Measurements from ENCODE around the gene GOLGA2. TPM values are rescaled to one million over a fixed set of nuclear protein-coding genes. Genes with fewer than 3 reads are reported as not detected.

Gene GOLGA2
- total RNA-seq (91.9 TPM), polyA plus RNA-seq (ENCODE audit: insufficient read depth in 1 of 8, insufficient read length in 8 of 8, low replicate concordance in 1 of 8) (100 to 1,000 TPM in 3 of 8 donors, 10 to 100 TPM in 5; 78.6 to 109 (median 90.5) TPM)
- long read RNA-seq, donor 1, partial matches to known transcripts: 0 of 9 reads
- long read RNA-seq, donor 1, other reads (novel, unspliced or antisense): 9 of 9 reads
- long read RNA-seq, donor 2, partial matches to known transcripts: 0 of 1 reads
- long read RNA-seq, donor 2, other reads (novel, unspliced or antisense): 0 of 1 reads
- long read RNA-seq, donor 3, partial matches to known transcripts: 37 of 58 reads
- long read RNA-seq, donor 3, other reads (novel, unspliced or antisense): 19 of 58 reads
- long read RNA-seq, donor 4: 0 reads
- long read RNA-seq, donor 5, partial matches to known transcripts: 100 of 118 reads
- long read RNA-seq, donor 5, other reads (novel, unspliced or antisense): 16 of 118 reads
- long read RNA-seq, donor 6, partial matches to known transcripts: 12 of 53 reads
- long read RNA-seq, donor 6, other reads (novel, unspliced or antisense): 40 of 53 reads
- long read RNA-seq, donor 7, partial matches to known transcripts: 5 of 7 reads
- long read RNA-seq, donor 7, other reads (novel, unspliced or antisense): 0 of 7 reads
- long read RNA-seq, donor 8, partial matches to known transcripts: 14 of 32 reads
- long read RNA-seq, donor 8, other reads (novel, unspliced or antisense): 17 of 32 reads
- long read RNA-seq, donor 9, partial matches to known transcripts: 5 of 8 reads
- long read RNA-seq, donor 9, other reads (novel, unspliced or antisense): 0 of 8 reads
- long read RNA-seq, donor 10, partial matches to known transcripts: 0 of 2 reads
- long read RNA-seq, donor 10, other reads (novel, unspliced or antisense): 0 of 2 reads
- long read RNA-seq, donor 11, partial matches to known transcripts: 0 of 1 reads
- long read RNA-seq, donor 11, other reads (novel, unspliced or antisense): 0 of 1 reads

DNA sequence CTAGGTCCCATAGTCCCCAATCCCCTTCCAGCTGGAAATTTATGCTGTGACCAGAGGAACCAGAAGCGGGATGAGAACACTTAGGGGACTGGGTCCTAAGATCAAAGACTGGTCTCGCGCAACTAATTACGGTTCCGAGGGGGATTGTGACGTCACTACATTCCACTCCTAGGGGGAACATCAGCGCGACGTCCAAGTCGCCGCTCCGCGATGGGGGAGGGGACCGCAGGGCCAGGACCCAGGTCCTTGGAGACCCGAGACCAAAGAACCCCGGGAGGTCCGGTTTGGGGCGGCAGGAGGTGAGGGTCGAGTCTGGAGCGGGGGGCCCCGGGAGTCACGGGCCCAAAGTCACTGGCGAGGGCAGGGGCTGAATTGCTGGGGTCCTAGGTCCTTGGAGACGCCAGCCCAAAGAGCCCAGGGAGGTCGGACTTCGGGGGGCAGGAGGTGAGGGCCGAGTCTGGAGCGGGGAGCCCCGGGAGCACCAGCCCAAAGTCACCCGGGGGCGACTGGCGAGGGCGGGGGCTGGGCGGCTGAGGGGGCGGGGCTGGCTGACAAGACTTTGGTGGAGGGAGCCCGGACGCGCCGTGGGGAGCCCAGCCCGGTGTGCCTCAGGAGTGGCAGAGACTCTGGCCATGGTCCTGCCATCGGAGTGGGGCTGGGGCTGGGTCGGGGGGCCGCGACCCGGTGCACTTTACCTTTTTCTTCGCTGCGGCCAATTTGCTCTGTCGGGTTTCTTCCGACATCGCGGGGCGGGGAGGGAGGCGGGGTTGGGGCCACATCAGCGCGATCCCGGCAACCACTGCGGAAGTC is at the start of gene GOLGA2:
GOLGA2 (minus strand) TSS at position 810 of the 810 bp plus-strand sequence; CDS start at position 779, 31 bp downstream.
- H3K9me3 ChIP-seq (replicated peaks; ENCODE audit: control insufficient read depth, low read depth, low read length): no peaks in the 10 kb centered on the region
- H3K27me3 ChIP-seq (ENCODE audit: control insufficient read depth, insufficient read depth, low read length): no peaks in the 10 kb centered on the region
- peak; percentile 65 for DNase-seq
- H3K4me3 ChIP-seq (ENCODE audit: low read length): peak within 1 kb of the TSS; percentile 97
- WGBS (ENCODE audit: insufficient coverage): under 1% methylated on average over 53 of the region's 57 CpGs
- H3K36me3 ChIP-seq (ENCODE audit: control insufficient read depth, insufficient read depth, low read length): peaks cover 30% of the 10 kb centered on the region
- H3K27ac ChIP-seq (ENCODE audit: low read length): peak within 1 kb of the TSS; percentile 93
- H3K4me1 ChIP-seq (ENCODE audit: control insufficient read depth, insufficient read depth, low read length): peaks cover 22% of the 10 kb centered on the region

DNA sequence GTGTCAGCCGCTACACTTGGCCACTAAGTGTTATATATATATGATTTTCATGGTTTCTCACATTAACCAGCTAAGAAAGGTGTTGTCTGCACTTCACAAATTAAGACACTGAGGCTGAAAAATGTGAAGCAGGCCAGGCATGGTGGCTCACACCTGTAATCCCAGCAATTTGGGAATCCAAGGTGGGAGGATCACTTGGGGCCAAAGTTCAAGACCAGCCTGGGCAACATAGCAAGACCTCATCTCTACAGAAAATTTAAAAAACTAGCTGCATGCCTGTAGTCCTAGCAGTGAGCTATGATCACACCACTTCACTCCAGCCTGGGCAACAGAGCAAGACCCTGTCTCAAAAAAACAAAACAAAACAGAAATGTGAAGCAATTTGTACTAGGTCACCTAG is 48.6 kb upstream of the GOLGA2 start:
- DNase-seq: no peak
- H3K36me3 ChIP-seq (ENCODE audit: control insufficient read depth, insufficient read depth, low read length): peaks cover 48% of the 10 kb centered on the region
- H3K4me1 ChIP-seq (ENCODE audit: control insufficient read depth, insufficient read depth, low read length): peaks cover 18% of the 10 kb centered on the region
- H3K9me3 ChIP-seq (replicated peaks; ENCODE audit: control insufficient read depth, low read depth, low read length): no peaks in the 10 kb centered on the region
- no peaks in the 10 kb centered on the region for H3K27me3 ChIP-seq (ENCODE audit: control insufficient read depth, insufficient read depth, low read length)
- H3K27ac ChIP-seq (ENCODE audit: low read length): no peak overlapping the region
- H3K4me3 ChIP-seq (ENCODE audit: low read length): no peak overlapping the region
- no CpG with 5 or more reads among the region's 1 CpG for WGBS (ENCODE audit: insufficient coverage)

DNA sequence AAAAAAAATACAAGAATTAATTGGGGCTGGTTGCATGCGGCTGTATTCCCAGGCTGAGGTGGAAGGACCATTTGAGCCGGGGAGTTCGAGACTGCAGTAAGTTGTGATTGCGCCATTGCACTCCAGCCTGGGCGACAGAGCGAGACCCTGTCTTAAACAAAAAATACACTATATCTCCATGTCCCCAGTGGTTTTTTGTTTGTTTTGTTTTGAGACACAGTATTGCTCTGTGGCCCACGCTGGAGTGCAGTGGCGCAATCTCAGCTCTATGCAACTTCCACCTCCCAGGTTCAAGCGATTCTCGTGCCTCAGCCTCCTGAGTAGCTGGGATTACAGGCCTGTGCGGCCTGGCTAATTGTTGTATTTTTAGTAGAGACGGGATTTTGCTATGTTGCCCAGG is 48.0 kb upstream of the GOLGA2 start:
- Histone ChIP-seq H3K27ac (ENCODE audit: low read length) (no peak overlapping the region), H3K4me1 (ENCODE audit: control insufficient read depth, insufficient read depth, low read length) (peaks cover 18% of the 10 kb centered on the region), H3K9me3 (replicated peaks; ENCODE audit: control insufficient read depth, low read depth, low read length) (no peaks in the 10 kb centered on the region), H3K36me3 (ENCODE audit: control insufficient read depth, insufficient read depth, low read length) (peaks cover 45% of the 10 kb centered on the region), H3K4me3 (ENCODE audit: low read length) (peak overlapping the region; percentile 98), H3K27me3 (ENCODE audit: control insufficient read depth, insufficient read depth, low read length) (no peaks in the 10 kb centered on the region)
- no peak for DNase-seq
- WGBS (ENCODE audit: insufficient coverage): 84% methylated on average over 2 of the region's 12 CpGs

DNA sequence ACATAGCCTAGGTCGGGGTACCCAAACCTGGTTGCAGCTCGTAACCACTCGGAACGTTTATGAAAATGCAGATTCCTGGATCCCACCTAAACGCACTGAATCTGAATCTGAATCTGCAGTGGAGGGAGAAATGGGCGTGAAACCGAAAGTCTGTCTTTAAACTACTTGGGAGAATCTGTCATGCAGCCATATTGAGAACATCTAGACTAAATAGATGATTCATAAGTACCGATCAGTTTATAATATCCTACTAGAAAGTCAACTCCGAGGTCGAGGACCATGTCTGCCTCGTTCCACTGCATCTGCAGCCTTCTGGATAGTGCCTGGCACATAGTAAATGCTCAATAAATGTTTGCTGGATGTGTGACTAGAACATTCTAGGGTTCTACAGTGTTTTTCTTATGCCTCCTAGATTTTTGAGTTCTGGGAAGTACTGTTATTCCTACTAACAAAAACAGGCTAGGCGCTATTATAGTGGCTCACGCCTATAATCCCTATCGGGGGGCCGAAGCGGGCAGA is 47.5 kb upstream of the GOLGA2 start:
- WGBS (ENCODE audit: insufficient coverage): 0% methylated on average over 3 of the region's 16 CpGs
- Histone ChIP-seq H3K4me3 (ENCODE audit: low read length) (peak overlapping the region; percentile 98), H3K27ac (ENCODE audit: low read length) (peak overlapping the region; percentile 99), H3K36me3 (ENCODE audit: control insufficient read depth, insufficient read depth, low read length) (peaks cover 45% of the 10 kb centered on the region), H3K27me3 (ENCODE audit: control insufficient read depth, insufficient read depth, low read length) (no peaks in the 10 kb centered on the region), H3K4me1 (ENCODE audit: control insufficient read depth, insufficient read depth, low read length) (peaks cover 18% of the 10 kb centered on the region), H3K9me3 (replicated peaks; ENCODE audit: control insufficient read depth, low read depth, low read length) (no peaks in the 10 kb centered on the region)
- peak; percentile 22 for DNase-seq

- Histone ChIP-seq H3K36me3 (ENCODE audit: control insufficient read depth, insufficient read depth, low read length) (peaks cover 44% of the 10 kb centered on the region), H3K4me1 (ENCODE audit: control insufficient read depth, insufficient read depth, low read length) (peaks cover 18% of the 10 kb centered on the region), H3K9me3 (replicated peaks; ENCODE audit: control insufficient read depth, low read depth, low read length) (no peaks in the 10 kb centered on the region), H3K4me3 (ENCODE audit: low read length) (peak within 1 kb of the TSS; percentile 98), H3K27me3 (ENCODE audit: control insufficient read depth, insufficient read depth, low read length) (no peaks in the 10 kb centered on the region), H3K27ac (ENCODE audit: low read length) (peak within 1 kb of the TSS; percentile 99)
- WGBS (ENCODE audit: insufficient coverage): 0% methylated on average over 83 of the region's 83 CpGs
- DNase-seq: peak; percentile 99
Observed at GRCh38 chr9:128322404-128323211, 46.8 kb upstream of the GOLGA2 start, which contains the start of the genes COQ4 and TRUB2. Gene COQ4 (plus strand): TSS chr9:128322839. CDS start chr9:128322859, 20 bp downstream. Gene TRUB2 (minus strand): TSS chr9:128322447. CDS start chr9:128322408, 39 bp downstream.

GRCh38 chr9:128321879-128322403 is 46.1 kb upstream of the GOLGA2 start:
- Histone ChIP-seq H3K36me3 (ENCODE audit: control insufficient read depth, insufficient read depth, low read length) (peaks cover 47% of the 10 kb centered on the region), H3K27ac (ENCODE audit: low read length) (no peak overlapping the region), H3K4me1 (ENCODE audit: control insufficient read depth, insufficient read depth, low read length) (peaks cover 18% of the 10 kb centered on the region), H3K27me3 (ENCODE audit: control insufficient read depth, insufficient read depth, low read length) (no peaks in the 10 kb centered on the region), H3K9me3 (replicated peaks; ENCODE audit: control insufficient read depth, low read depth, low read length) (no peaks in the 10 kb centered on the region), H3K4me3 (ENCODE audit: low read length) (peak overlapping the region; percentile 98)
- no peak for DNase-seq
- WGBS (ENCODE audit: insufficient coverage): 1% methylated on average over 21 of the region's 21 CpGs

DNA sequence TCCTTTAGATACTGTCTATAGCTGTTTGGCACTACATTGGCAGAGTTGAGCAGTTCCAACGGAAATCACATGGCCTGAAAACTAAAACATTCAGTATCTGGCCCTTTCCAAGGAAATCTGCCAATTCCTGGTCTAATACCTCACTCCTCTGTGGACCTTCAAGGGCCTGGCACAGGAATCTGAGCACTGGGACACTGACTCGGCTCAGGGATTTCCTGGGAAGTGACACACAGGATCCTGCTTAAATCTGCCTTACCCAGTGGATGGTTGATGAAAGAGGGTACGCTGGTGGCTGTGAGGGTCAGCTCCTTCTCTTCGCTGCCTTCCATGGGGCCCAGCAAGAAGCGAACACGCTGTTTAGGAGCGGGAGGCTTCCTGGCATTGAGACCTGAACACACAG is 45.5 kb upstream of the GOLGA2 start:
- H3K27me3 ChIP-seq (ENCODE audit: control insufficient read depth, insufficient read depth, low read length): no peaks in the 10 kb centered on the region
- no peaks in the 10 kb centered on the region for H3K9me3 ChIP-seq (replicated peaks; ENCODE audit: control insufficient read depth, low read depth, low read length)
- WGBS (ENCODE audit: insufficient coverage): 87% methylated on average over 2 of the region's 7 CpGs
- no peak for DNase-seq
- no peak overlapping the region for H3K27ac ChIP-seq (ENCODE audit: low read length)
- peak overlapping the region; percentile 98 for H3K4me3 ChIP-seq (ENCODE audit: low read length)
- peaks cover 51% of the 10 kb centered on the region for H3K36me3 ChIP-seq (ENCODE audit: control insufficient read depth, insufficient read depth, low read length)
- peaks cover 18% of the 10 kb centered on the region for H3K4me1 ChIP-seq (ENCODE audit: control insufficient read depth, insufficient read depth, low read length)

- no peaks in the 10 kb centered on the region for H3K9me3 ChIP-seq (replicated peaks; ENCODE audit: control insufficient read depth, low read depth, low read length)
- H3K27ac ChIP-seq (ENCODE audit: low read length): no peak overlapping the region
- no CpG with 5 or more reads among the region's 2 CpGs for WGBS (ENCODE audit: insufficient coverage)
- H3K27me3 ChIP-seq (ENCODE audit: control insufficient read depth, insufficient read depth, low read length): no peaks in the 10 kb centered on the region
- no peak for DNase-seq
- H3K4me1 ChIP-seq (ENCODE audit: control insufficient read depth, insufficient read depth, low read length): peaks cover 5% of the 10 kb centered on the region
- no peak overlapping the region for H3K4me3 ChIP-seq (ENCODE audit: low read length)
- peaks cover 55% of the 10 kb centered on the region for H3K36me3 ChIP-seq (ENCODE audit: control insufficient read depth, insufficient read depth, low read length)
Observed at GRCh38 chr9:128317629-128318028, 41.8 kb upstream of the GOLGA2 start.
